ENCODE results near the gene PNPLA7. TPM values are rescaled to one million over a fixed set of nuclear protein-coding genes. Genes with fewer than 3 reads are reported as not detected.

The PNPLA7 gene
- total and polyA plus RNA-seq, 4 donors, result 0.75 to 6.5 (median 2.1) TPM

GRCh38 chr9:137522746-137523455 is 27.3 kb downstream of the PNPLA7 start:
- Histone ChIP-seq H3K4me3 (ENCODE audit: low read depth in 1 of 3, low read length in 3 of 3) (no peak overlapping the region), H3K9me3 (ENCODE audit: control insufficient read depth in 4 of 4, low read length in 3 of 4) (no peaks in the 10 kb centered on the region), H3K9ac (ENCODE audit: low read depth in 1 of 2, low read length in 2 of 2) (no peak overlapping the region), H3K27me3 (ENCODE audit: control insufficient read depth in 4 of 4, insufficient read depth in 4 of 4, low read length in 3 of 4) (no peaks in the 10 kb centered on the region), H3K36me3 (ENCODE audit: control insufficient read depth in 4 of 4, insufficient read depth in 3 of 4, low read depth in 1 of 4, low read length in 3 of 4) (peaks cover 0 to 11% (median 3%) of the 10 kb centered on the region in 4 donors), H3K27ac (ENCODE audit: low read depth in 1 of 2, low read length in 2 of 2) (no peak overlapping the region), H3K4me1 (ENCODE audit: control insufficient read depth in 4 of 4, insufficient read depth in 4 of 4, low read length in 3 of 4) (no peaks in the 10 kb centered on the region)
- WGBS, result 96% methylated on average over 36 of the region's 36 CpGs
- no peak for DNase-seq (ENCODE audit: low spot score)
- TF ChIP-seq RXRA (IDR thresholded peaks at IDR 0.05) (no peak), EGR1 (IDR thresholded peaks at IDR 0.05; ENCODE audit: low read depth in 2 of 2) (no peak), RAD21 (IDR thresholded peaks at IDR 0.05) (no peak), REST (IDR thresholded peaks at IDR 0.05) (no peak), YY1 (IDR thresholded peaks at IDR 0.05) (no peak), GABPA (IDR thresholded peaks at IDR 0.05 in 1 of 2, conservative IDR thresholded peaks at IDR 0.05 in 1 of 2) (no peak)

DNA sequence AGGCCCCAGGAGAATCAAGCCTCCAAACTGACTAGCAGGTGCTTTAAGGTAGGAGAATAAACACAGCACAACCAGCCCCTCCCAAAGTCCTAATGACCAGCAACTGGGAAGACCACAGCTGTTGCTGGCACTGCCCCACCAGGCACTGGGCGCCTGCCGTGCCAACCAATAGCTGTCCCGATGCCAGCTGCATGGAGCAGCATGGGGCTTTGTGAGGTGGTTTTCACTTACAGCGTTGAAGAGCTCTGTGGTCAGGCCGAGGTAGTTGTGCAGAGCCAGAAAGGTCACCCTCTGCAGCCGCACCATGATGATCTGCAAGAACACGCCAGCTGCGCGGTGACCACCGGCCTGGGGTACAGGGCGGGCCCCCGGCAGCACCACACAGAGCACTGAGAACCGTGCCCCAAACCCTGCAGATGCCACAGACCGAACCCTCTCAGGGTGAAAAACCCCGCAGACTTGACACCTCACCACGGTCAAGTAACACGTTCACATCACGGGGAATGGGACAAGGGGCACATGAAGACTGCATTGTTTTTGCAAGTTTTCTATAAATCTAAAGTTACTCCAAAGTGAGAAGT is 28.7 kb downstream of the PNPLA7 start:
- H3K36me3 ChIP-seq (ENCODE audit: control insufficient read depth in 4 of 4, insufficient read depth in 3 of 4, low read depth in 1 of 4, low read length in 3 of 4), result peaks cover 0 to 11% (median 3%) of the 10 kb centered on the region in 4 donors
- no peaks in the 10 kb centered on the region for H3K9me3 ChIP-seq (ENCODE audit: control insufficient read depth in 4 of 4, low read length in 3 of 4)
- TF ChIP-seq HNF4G (IDR thresholded peaks at IDR 0.05), result no peak
- no peak for TF ChIP-seq HNF4A (conservative IDR thresholded peaks at IDR 0.05)
- no peak for TF ChIP-seq CTCF (IDR thresholded peaks at IDR 0.05; ENCODE audit: low read depth, low read length, missing input control)
- TF ChIP-seq REST (IDR thresholded peaks at IDR 0.05), result no peak
- no peak for TF ChIP-seq RXRA (IDR thresholded peaks at IDR 0.05)
- 95% methylated on average over 18 of the region's 18 CpGs for WGBS
- no peaks in the 10 kb centered on the region for H3K4me1 ChIP-seq (ENCODE audit: control insufficient read depth in 4 of 4, insufficient read depth in 4 of 4, low read length in 3 of 4)
- H3K27ac ChIP-seq (ENCODE audit: low read depth in 1 of 2, low read length in 2 of 2), result no peak overlapping the region
- no peak for DNase-seq (ENCODE audit: low spot score)
- no peak overlapping the region for H3K9ac ChIP-seq (ENCODE audit: low read depth in 1 of 2, low read length in 2 of 2)
- H3K27me3 ChIP-seq (ENCODE audit: control insufficient read depth in 4 of 4, insufficient read depth in 4 of 4, low read length in 3 of 4), result no peaks in the 10 kb centered on the region
- no peak overlapping the region for H3K4me3 ChIP-seq (ENCODE audit: low read depth in 1 of 3, low read length in 3 of 3)
